GM23338 (cell line): ENCODE data around the gene PDE3B. TPM values are rescaled to one million over a fixed set of nuclear protein-coding genes. Genes with fewer than 3 reads are reported as not detected.

ENCODE experiments used
- ATAC-seq: fragments of 200-7000 bp; cut with Tn5 transposase; 3 replicates; pipeline ENCODE4 v1.9.1; 2020
- DNase-seq: peaks from one replicate; pipeline ENCODE4 v3.0.0-alpha.2; 2015; ENCODE audit warnings: low spot score
- H2AFZ ChIP-seq: fragments of 200-600 bp; sonication (generic); 2 replicates; pipeline ENCODE4 v1.8.0; 2016; ENCODE audit warnings: antibody characterized with exemption, mild to moderate bottlenecking, moderate library complexity
- H3F3A ChIP-seq: fragments of 200-600 bp; sonication (generic); replicated peaks from 2 replicates; pipeline ENCODE4 v1.8.0; 2017; ENCODE audit warnings: antibody characterized with exemption, mixed run types, low read depth
- H3K27ac ChIP-seq: fragments of 200-600 bp; sonication (generic); 2 replicates; pipeline ENCODE4 v1.6.1; 2016; ENCODE audit warnings: low read depth
- H3K27me3 ChIP-seq: fragments of 200-600 bp; sonication (generic); 2 replicates; pipeline ENCODE4 v1.8.0; 2016; ENCODE audit warnings: mild to moderate bottlenecking, mixed run types, moderate library complexity; ENCODE audit not compliant: insufficient read depth
- H3K36me3 ChIP-seq: fragments of 200-600 bp; sonication (generic); 2 replicates; pipeline ENCODE4 v1.8.0; 2016; ENCODE audit warnings: mild to moderate bottlenecking; ENCODE audit not compliant: insufficient read depth
- H3K4me1 ChIP-seq: fragments of 200-600 bp; sonication (generic); 2 replicates; pipeline ENCODE4 v1.8.0; 2016; ENCODE audit warnings: mild to moderate bottlenecking, moderate library complexity; ENCODE audit not compliant: insufficient read depth
- H3K4me2 ChIP-seq: fragments of 200-600 bp; sonication (generic); 2 replicates; pipeline ENCODE4 v1.7.1; 2017; ENCODE audit warnings: mixed run types
- H3K4me3 ChIP-seq: fragments of 200-600 bp; sonication (generic); 2 replicates; pipeline ENCODE4 v1.6.1; 2016; ENCODE audit warnings: mixed run types
- H3K79me2 ChIP-seq: fragments of 200-600 bp; sonication (generic); replicated peaks from 2 replicates; pipeline ENCODE4 v1.8.0; 2017; ENCODE audit warnings: mild to moderate bottlenecking; ENCODE audit not compliant: insufficient read depth
- H3K9me2 ChIP-seq: fragments of 200-600 bp; sonication (generic); 2 replicates; pipeline ENCODE4 v1.8.0; 2017; ENCODE audit not compliant: insufficient read depth
- H4K20me1 ChIP-seq: fragments of 200-600 bp; sonication (generic); replicated peaks from 2 replicates; pipeline ENCODE4 v1.8.0; 2017; ENCODE audit warnings: mild to moderate bottlenecking; ENCODE audit not compliant: insufficient read depth
- H3K27ac Mint-ChIP-seq: 2 replicates; pipeline ENCODE4 v1.8.0; 2020; ENCODE audit warnings: inconsistent platforms, mild to moderate bottlenecking, moderate library complexity, mixed read lengths
- H3K27me3 Mint-ChIP-seq: 3 replicates; pipeline ENCODE4 v1.8.0; 2022; ENCODE audit warnings: low read depth, mild to moderate bottlenecking, moderate library complexity, mixed read lengths, inconsistent platforms; ENCODE audit not compliant: insufficient read depth, poor library complexity
- H3K36me3 Mint-ChIP-seq: 3 replicates; pipeline ENCODE4 v1.8.0; 2021; ENCODE audit warnings: low read depth, mild to moderate bottlenecking, inconsistent platforms, moderate library complexity, mixed read lengths
- H3K4me1 Mint-ChIP-seq: 3 replicates; pipeline ENCODE4 v1.8.0; 2020; ENCODE audit warnings: mild to moderate bottlenecking, inconsistent platforms, mixed read lengths
- H3K4me3 Mint-ChIP-seq: 3 replicates; pipeline ENCODE4 v1.8.0; 2021; ENCODE audit warnings: moderate library complexity, mild to moderate bottlenecking, inconsistent platforms, mixed read lengths
- H3K9me3 Mint-ChIP-seq: 3 replicates; pipeline ENCODE4 v1.8.0; 2020; ENCODE audit warnings: moderate library complexity, mild to moderate bottlenecking, inconsistent platforms, mixed read lengths
- CTCF ChIP-seq, 2 experiments: fragments of 200-600 bp in 1 of 2; sonication (generic) in 1 of 2; conservative IDR thresholded peaks; 2 replicates each; pipeline versions ENCODE4 v1.5.1 to v1.6.1; 2016 to 2017; ENCODE audit warnings: antibody characterized with exemption in 2 of 2, low read depth in 2 of 2, mild to moderate bottlenecking in 2 of 2, moderate library complexity in 1 of 2
- ETS1 ChIP-seq: IDR thresholded peaks from 2 replicates; pipeline ENCODE4 v1.6.1; 2016; ENCODE audit warnings: antibody characterized with exemption
- EZH2phosphoT487 ChIP-seq: fragments of 200-600 bp; sonication (generic); IDR thresholded peaks from one replicate; pipeline ENCODE4 v1.8.1; 2018; ENCODE audit warnings: antibody characterized with exemption; ENCODE audit not compliant: unreplicated experiment
- JUNB ChIP-seq: IDR thresholded peaks from one replicate; pipeline ENCODE4 v1.6.1; 2016; ENCODE audit warnings: antibody characterized with exemption; ENCODE audit not compliant: unreplicated experiment
- NANOG ChIP-seq: IDR thresholded peaks from 2 replicates; pipeline ENCODE4 v1.6.1; 2016; ENCODE audit warnings: antibody characterized with exemption, borderline replicate concordance
- REST ChIP-seq: IDR thresholded peaks from one replicate; pipeline ENCODE4 v1.6.1; 2018; ENCODE audit warnings: antibody characterized with exemption; ENCODE audit not compliant: unreplicated experiment
- STAT1 ChIP-seq: IDR thresholded peaks from one replicate; pipeline ENCODE4 v1.6.1; 2016; ENCODE audit warnings: antibody characterized with exemption; ENCODE audit not compliant: unreplicated experiment
- ZNF114 ChIP-seq: fragments of 250-450 bp; sonication (Bioruptor Pico); IDR thresholded peaks from 2 replicates; pipeline ENCODE4 v1.5.0; 2020; ENCODE audit warnings: mild to moderate bottlenecking, moderate library complexity
- ZNF331 ChIP-seq: fragments of 250-450 bp; sonication (Bioruptor Pico); IDR thresholded peaks from 2 replicates; pipeline ENCODE4 v1.5.0; 2020; ENCODE audit warnings: low read depth, mild to moderate bottlenecking, moderate library complexity
- ZNF462 ChIP-seq: fragments of 250-450 bp; sonication (Bioruptor Pico); IDR thresholded peaks from 2 replicates; pipeline ENCODE4 v1.5.0; 2020; ENCODE audit warnings: mild to moderate bottlenecking, moderate library complexity
- polyA plus RNA-seq: library from polyadenylated mRNA; unstranded; fragments of >200 nt; fragmentation: Nextera tagmentation; extraction: Ambion mirVana; gene quantifications from 2 replicates; pipeline ENCODE4 v1.2.1, GENCODE V29; 2016
- total RNA-seq: library from RNA; depleted of rRNA; stranded (reverse); fragments of >200 nt; shearing (Covaris generic); gene quantifications from 2 replicates; pipeline ENCODE4 v1.2.3, GENCODE V29; 2014

PDE3B gene
- total and polyA plus RNA-seq, 2 experiments from 2014 or later = 4.3 to 21.3 TPM

- no peak for TF ChIP-seq ETS1
- TF ChIP-seq JUNB = no peak
- no peak for TF ChIP-seq STAT1
- no peak for TF ChIP-seq CTCF (conservative IDR thresholded peaks at IDR 0.05; ENCODE audit: low read depth in 2 of 2)
These were observed 25.9 kb downstream of the PDE3B start (continued) for GRCh38 chr11:14669499-14669898.

- H3K4me1 ChIP-seq = no peaks in the 10 kb centered on the region
- Mint-ChIP-seq H3K4me1 (peaks cover 9% of the 10 kb centered on the region; the same call in 2 of the 3 replicates), H3K27me3 (peaks cover 3% of the 10 kb centered on the region), H3K9me3 (peaks cover 7% of the 10 kb centered on the region; the same call in 2 of the 3 replicates), H3K4me3 (no peak overlapping the region), H3K27ac (no peak overlapping the region), H3K36me3 (peaks cover 5% of the 10 kb centered on the region; the same call in 2 of the 3 replicates)
- H3K36me3 ChIP-seq = no peaks in the 10 kb centered on the region
- no peak overlapping the region for H3K27ac ChIP-seq
- H3K9me2 ChIP-seq = no peaks in the 10 kb centered on the region; the same call in 1 of the 2 replicates
- DNase-seq (no peak), ATAC-seq (no peak)
- H3K79me2 ChIP-seq = no peaks in the 10 kb centered on the region; the same call in 1 of the 2 replicates
- no peaks in the 10 kb centered on the region for H4K20me1 ChIP-seq
- H3K4me2 ChIP-seq = no peak overlapping the region
- H3K27me3 ChIP-seq = no peaks in the 10 kb centered on the region
- no peak overlapping the region for H2AFZ ChIP-seq
- H3F3A ChIP-seq = no peaks in the 10 kb centered on the region
- H3K4me3 ChIP-seq = no peak overlapping the region
- TF ChIP-seq ZNF462 (no peak), ZNF114 (CRISPR knock-in tag) (no peak), JUNB (no peak), STAT1 (no peak), EZH2phosphoT487 (no peak), ETS1 (no peak), NANOG (no peak), REST (no peak), ZNF331 (no peak)
These were observed 26.4 kb downstream of the PDE3B start for GRCh38 chr11:14669958-14670357.
